ENCODE measurements around the gene SUSD1.

- TF ChIP-seq CTCF (IDR thresholded peaks at IDR 0.05): no peak
- no peak for TF ChIP-seq EP300 (IDR thresholded peaks at IDR 0.05; ENCODE audit: borderline replicate concordance in 1 of 2, low read depth in 1 of 2, low read length in 1 of 2)
- TF ChIP-seq SMC3 (IDR thresholded peaks at IDR 0.05; ENCODE audit: low read depth, low read length): no peak
- TF ChIP-seq RFX5 (IDR thresholded peaks at IDR 0.05; ENCODE audit: low read length): no peak
- TF ChIP-seq REST (IDR thresholded peaks at IDR 0.05; ENCODE audit: low read depth, low read length): no peak
- TF ChIP-seq JUND (IDR thresholded peaks at IDR 0.05): no peak
- TF ChIP-seq NRF1 (IDR thresholded peaks at IDR 0.05; ENCODE audit: low read depth, low read length): no peak
- TF ChIP-seq YY1 (IDR thresholded peaks at IDR 0.05; ENCODE audit: low read depth): no peak
- TF ChIP-seq GATA2 (CRISPR knock-in tag; IDR thresholded peaks at IDR 0.05): no peak
Measured at GRCh38 chr9:112169368-112169767, 5.7 kb downstream of the SUSD1 start.

Measured in SK-N-SH (cell line).